HL-60 (cell line): ENCODE measurements around the gene ACOT4.

Source experiments
- CTCF ChIP-seq: IDR thresholded peaks from one replicate; pipeline ENCODE4 v1.5.1; 2011; ENCODE audit warnings: low read length, control low read depth, inconsistent platforms; ENCODE audit not compliant: insufficient read depth
- GABPA ChIP-seq: IDR thresholded peaks from 2 replicates; pipeline ENCODE4 v1.6.1; 2012; ENCODE audit warnings: low read depth

GRCh38 chr14:73640796-73641365, 49.2 kb downstream of the ACOT4 start:
- TF ChIP-seq CTCF (no peak), GABPA (no peak)
